ENCODE measurements around the gene UBXN10.
"Not testable (repeated sequence)": the region's sequence is repeated elsewhere in the genome, so short reads cannot be mapped to it uniquely, and the experiment has no call there.

UBXN10 gene

GRCh38 chr1:20200966-20201365 is 15.1 kb downstream of the UBXN10 start:
- no peak for DNase-seq (ENCODE audit: low read depth)

GRCh38 chr1:20202166-20202565 is 16.3 kb downstream of the UBXN10 start:
- DNase-seq (ENCODE audit: low read depth) = no peak

- no peak for DNase-seq (ENCODE audit: low read depth)
Observed at GRCh38 chr1:20207546-20207945, 21.6 kb downstream of the UBXN10 start.

- DNase-seq (ENCODE audit: low read depth) = no peak
Observed at GRCh38 chr1:20209471-20209870, 23.6 kb downstream of the UBXN10 start.

- no peak for DNase-seq (ENCODE audit: low read depth)
Observed at GRCh38 chr1:20210736-20211460, 25.0 kb downstream of the UBXN10 start.

- no peak for DNase-seq (ENCODE audit: low read depth)
Observed at GRCh38 chr1:20211511-20211931, 25.6 kb downstream of the UBXN10 start.

- DNase-seq (ENCODE audit: low read depth) = no peak
Observed at GRCh38 chr1:20212085-20212684, 26.3 kb downstream of the UBXN10 start.

- peak; percentile 35 for DNase-seq (ENCODE audit: low read depth)
Observed at GRCh38 chr1:20212685-20213331, 26.9 kb downstream of the UBXN10 start.

GRCh38 chr1:20215716-20216115 is 29.8 kb downstream of the UBXN10 start:
- no peak for DNase-seq (ENCODE audit: low read depth)

- DNase-seq (ENCODE audit: low read depth) = no peak
Observed at GRCh38 chr1:20216574-20216973, 30.7 kb downstream of the UBXN10 start.

- not testable (repeated sequence) for DNase-seq (ENCODE audit: low read depth)
Observed at GRCh38 chr1:20219053-20219452, 33.2 kb downstream of the UBXN10 start.

GRCh38 chr1:20220036-20220435 is 34.1 kb downstream of the UBXN10 start:
- DNase-seq (ENCODE audit: low read depth) = no peak

GRCh38 chr1:20223106-20223505 is 37.2 kb downstream of the UBXN10 start:
- DNase-seq (ENCODE audit: low read depth) = no peak

GRCh38 chr1:20223551-20224419 is 37.9 kb downstream of the UBXN10 start:
- DNase-seq (ENCODE audit: low read depth) = no peak

- no peak for DNase-seq (ENCODE audit: low read depth)
Observed at GRCh38 chr1:20224546-20224945, 38.6 kb downstream of the UBXN10 start.

- DNase-seq (ENCODE audit: low read depth) = no peak
Observed at GRCh38 chr1:20227704-20228103, 41.8 kb downstream of the UBXN10 start.

- DNase-seq (ENCODE audit: low read depth) = no peak
Observed at GRCh38 chr1:20228314-20228825, 42.5 kb downstream of the UBXN10 start.

GRCh38 chr1:20229171-20229570 is 43.3 kb downstream of the UBXN10 start:
- DNase-seq (ENCODE audit: low read depth) = no peak

GRCh38 chr1:20232564-20232963 is 46.7 kb downstream of the UBXN10 start:
- not testable (repeated sequence) for DNase-seq (ENCODE audit: low read depth)

- no peak for DNase-seq (ENCODE audit: low read depth)
Observed at GRCh38 chr1:20233394-20233793, 47.5 kb downstream of the UBXN10 start.

- no peak for DNase-seq (ENCODE audit: low read depth)
Observed at GRCh38 chr1:20233866-20234265, 48.0 kb downstream of the UBXN10 start.
